Neural crest cell (in vitro differentiated cells): ENCODE measurements around the gene CD58. TPM values are rescaled to one million over a fixed set of nuclear protein-coding genes. Genes with fewer than 3 reads are reported as not detected.

Experiments
- DNase-seq: peaks from one replicate; pipeline ENCODE4 v3.0.0; 2021; ENCODE audit warnings: low read depth, mixed read lengths, low spot score
- H3K27ac Mint-ChIP-seq: one replicate; pipeline ENCODE4 v1.8.0; 2021; ENCODE audit warnings: mild to moderate bottlenecking, mixed read lengths; ENCODE audit not compliant: unreplicated experiment
- H3K27me3 Mint-ChIP-seq: 2 replicates; pipeline ENCODE4 v1.8.0; 2021; ENCODE audit warnings: low read depth, mild to moderate bottlenecking, mixed read lengths
- H3K36me3 Mint-ChIP-seq: 2 replicates; pipeline ENCODE4 v1.8.0; 2021; ENCODE audit warnings: low read depth, mild to moderate bottlenecking, mixed read lengths
- H3K4me1 Mint-ChIP-seq: 2 replicates; pipeline ENCODE4 v1.8.0; 2021; ENCODE audit warnings: mixed read lengths
- H3K4me3 Mint-ChIP-seq: one replicate; pipeline ENCODE4 v1.8.0; 2021; ENCODE audit warnings: mild to moderate bottlenecking, mixed read lengths
- H3K9me3 Mint-ChIP-seq: 2 replicates; pipeline ENCODE4 v1.8.0; 2021; ENCODE audit warnings: mixed read lengths
- CTCF ChIP-seq: fragments of 200-600 bp; sonication (generic); conservative IDR thresholded peaks from 2 replicates; pipeline ENCODE4 v1.5.0; 2021; ENCODE audit warnings: antibody characterized with exemption, mild to moderate bottlenecking
- total RNA-seq: library from RNA; stranded (reverse); gene quantifications from 2 replicates; pipeline ENCODE4 v1.2.1, GENCODE V29; 2021

CD58 gene
- total RNA-seq, 1 donor from 2014 or later, result 7.1 TPM

GRCh38 chr1:116482490-116482889, 88.3 kb downstream of the CD58 start:
- TF ChIP-seq CTCF, result no peak

GRCh38 chr1:116481934-116482333, 88.9 kb downstream of the CD58 start:
- H3K36me3 Mint-ChIP-seq, result no peaks in the 10 kb centered on the region
- H3K9me3 Mint-ChIP-seq, result no peaks in the 10 kb centered on the region
- no peak overlapping the region for H3K27ac Mint-ChIP-seq
- TF ChIP-seq CTCF, result no peak
- no peaks in the 10 kb centered on the region for H3K27me3 Mint-ChIP-seq
- no peak for DNase-seq
- peaks cover 4% of the 10 kb centered on the region for H3K4me1 Mint-ChIP-seq
- H3K4me3 Mint-ChIP-seq, result no peak overlapping the region

More at GRCh38 chr1:116482490-116482889, 88.3 kb downstream of the CD58 start:
- H3K9me3 Mint-ChIP-seq, result no peaks in the 10 kb centered on the region
- H3K4me3 Mint-ChIP-seq, result no peak overlapping the region
- H3K27ac Mint-ChIP-seq, result no peak overlapping the region
- H3K36me3 Mint-ChIP-seq, result no peaks in the 10 kb centered on the region
- peaks cover 5% of the 10 kb centered on the region for H3K4me1 Mint-ChIP-seq
- DNase-seq, result no peak
- H3K27me3 Mint-ChIP-seq, result no peaks in the 10 kb centered on the region

GRCh38 chr1:116478621-116479020, 92.2 kb downstream of the CD58 start:
- H3K27ac Mint-ChIP-seq, result no peak overlapping the region
- no peaks in the 10 kb centered on the region for H3K9me3 Mint-ChIP-seq
- no peak overlapping the region for H3K4me3 Mint-ChIP-seq
- DNase-seq, result no peak
- H3K36me3 Mint-ChIP-seq, result no peaks in the 10 kb centered on the region
- H3K4me1 Mint-ChIP-seq, result peaks cover 4% of the 10 kb centered on the region
- no peak for TF ChIP-seq CTCF
- no peaks in the 10 kb centered on the region for H3K27me3 Mint-ChIP-seq

- no peaks in the 10 kb centered on the region for H3K9me3 Mint-ChIP-seq
- no peak overlapping the region for H3K4me3 Mint-ChIP-seq
- no peak for DNase-seq
- H3K27ac Mint-ChIP-seq, result no peak overlapping the region
- TF ChIP-seq CTCF, result no peak
- H3K27me3 Mint-ChIP-seq, result no peaks in the 10 kb centered on the region
- H3K4me1 Mint-ChIP-seq, result peaks cover 5% of the 10 kb centered on the region
- no peaks in the 10 kb centered on the region for H3K36me3 Mint-ChIP-seq
These were observed 93.4 kb downstream of the CD58 start for GRCh38 chr1:116477429-116477828.

- Mint-ChIP-seq H3K4me3 (no peak overlapping the region), H3K36me3 (no peaks in the 10 kb centered on the region), H3K4me1 (peaks cover 9% of the 10 kb centered on the region), H3K9me3 (no peaks in the 10 kb centered on the region), H3K27me3 (no peaks in the 10 kb centered on the region), H3K27ac (no peak overlapping the region)
- no peak for DNase-seq
- TF ChIP-seq CTCF, result no peak
These were observed 94.5 kb downstream of the CD58 start for GRCh38 chr1:116476321-116476720.

- Mint-ChIP-seq H3K27ac (no peak overlapping the region), H3K36me3 (no peaks in the 10 kb centered on the region), H3K27me3 (no peaks in the 10 kb centered on the region), H3K4me3 (no peak overlapping the region), H3K9me3 (no peaks in the 10 kb centered on the region), H3K4me1 (peaks cover 9% of the 10 kb centered on the region)
- DNase-seq, result no peak
- TF ChIP-seq CTCF, result no peak
These were observed 95.0 kb downstream of the CD58 start for GRCh38 chr1:116475850-116476218.
